Activated T-cell treated with anti-CD3 and anti-CD28 coated beads for 48 hours (primary cell): ENCODE data around the gene ME3.
"Not testable (repeated sequence)": the region's sequence is repeated elsewhere in the genome, so short reads cannot be mapped to it uniquely, and the experiment has no call there.

Experiments used
- DNase-seq: peaks from one replicate; pipeline ENCODE4 v3.0.0-alpha.2; 2020; ENCODE audit warnings: low read depth

The ME3 gene

GRCh38 chr11:86587264-86588193 lies 84.9 kb downstream of the ME3 start:
- no peak for DNase-seq

- no peak for DNase-seq
Measured at GRCh38 chr11:86586307-86586706, 86.1 kb downstream of the ME3 start.

DNA sequence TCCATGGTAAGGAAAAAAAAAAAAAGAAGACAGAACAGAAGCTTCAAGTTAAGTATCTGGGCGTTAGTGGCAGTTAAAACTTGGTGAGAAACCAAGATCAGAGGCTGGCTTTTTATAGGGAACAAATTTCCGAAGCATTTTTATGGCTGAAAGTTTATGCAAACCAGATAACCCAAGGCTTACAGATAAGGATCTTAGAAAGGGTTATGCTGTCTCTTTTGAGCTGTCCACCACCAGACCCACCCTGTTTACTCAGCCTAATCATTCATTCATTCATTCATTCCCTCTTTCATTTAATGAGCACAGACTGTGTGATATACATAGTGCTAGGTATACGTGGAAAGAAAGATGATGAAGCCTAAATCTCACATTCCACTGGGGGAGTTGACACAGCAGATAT lies 89.5 kb downstream of the ME3 start:
- DNase-seq: no peak

DNA sequence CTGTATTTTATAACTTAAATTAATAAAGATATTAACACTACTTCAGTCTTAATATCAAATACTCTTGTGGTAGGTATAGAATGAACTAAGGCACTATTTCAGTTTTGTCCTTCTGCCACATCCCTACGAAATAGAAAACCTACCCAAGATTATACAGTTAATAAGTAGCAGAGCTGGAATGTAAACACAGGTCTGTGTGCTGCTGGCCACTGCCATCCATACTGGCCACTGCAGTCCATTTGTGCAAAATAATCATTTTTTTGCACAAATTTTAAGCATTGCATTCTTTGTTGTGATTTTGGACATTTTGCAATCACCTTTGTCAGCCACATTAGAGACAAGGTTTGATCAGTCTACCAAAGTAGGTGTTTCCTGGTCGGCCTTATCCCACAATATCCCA lies 91.9 kb downstream of the ME3 start:
- no peak for DNase-seq

GRCh38 chr11:86579406-86579731 lies 93.0 kb downstream of the ME3 start:
- no peak for DNase-seq

DNA sequence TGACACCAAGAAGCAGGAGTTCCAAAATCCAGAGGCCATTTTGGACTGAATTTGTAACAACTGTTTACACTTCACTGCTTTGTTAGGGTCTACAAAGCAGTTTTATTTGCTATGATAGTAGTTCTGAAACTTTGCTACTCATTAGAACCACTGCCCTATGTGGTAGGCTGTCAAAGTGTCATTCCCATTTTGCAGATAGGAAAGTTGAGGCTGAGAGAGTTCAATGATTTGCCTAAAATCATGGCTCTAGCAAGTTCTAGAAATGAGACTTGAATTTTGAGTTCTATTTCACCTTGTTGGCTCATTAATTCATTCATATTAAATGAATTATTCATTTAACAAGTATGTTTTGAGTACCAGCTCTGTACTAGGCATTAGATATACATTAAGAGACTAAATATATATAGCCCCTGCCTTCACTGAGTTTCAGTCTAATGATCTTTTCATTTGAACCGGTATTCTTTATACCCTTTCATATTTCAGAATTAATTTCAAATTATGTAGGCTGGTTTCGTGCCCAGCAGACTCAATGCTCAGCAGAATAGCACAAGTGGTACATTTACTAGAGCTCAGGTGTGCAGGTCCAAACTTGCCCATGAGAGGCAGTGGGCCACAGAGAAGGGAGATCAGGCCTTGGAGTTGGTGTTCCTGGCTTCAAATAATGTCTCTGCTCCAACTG lies 93.5 kb downstream of the ME3 start:
- DNase-seq: no peak

GRCh38 chr11:86577644-86578636 lies 94.5 kb downstream of the ME3 start:
- DNase-seq: no peak

DNA sequence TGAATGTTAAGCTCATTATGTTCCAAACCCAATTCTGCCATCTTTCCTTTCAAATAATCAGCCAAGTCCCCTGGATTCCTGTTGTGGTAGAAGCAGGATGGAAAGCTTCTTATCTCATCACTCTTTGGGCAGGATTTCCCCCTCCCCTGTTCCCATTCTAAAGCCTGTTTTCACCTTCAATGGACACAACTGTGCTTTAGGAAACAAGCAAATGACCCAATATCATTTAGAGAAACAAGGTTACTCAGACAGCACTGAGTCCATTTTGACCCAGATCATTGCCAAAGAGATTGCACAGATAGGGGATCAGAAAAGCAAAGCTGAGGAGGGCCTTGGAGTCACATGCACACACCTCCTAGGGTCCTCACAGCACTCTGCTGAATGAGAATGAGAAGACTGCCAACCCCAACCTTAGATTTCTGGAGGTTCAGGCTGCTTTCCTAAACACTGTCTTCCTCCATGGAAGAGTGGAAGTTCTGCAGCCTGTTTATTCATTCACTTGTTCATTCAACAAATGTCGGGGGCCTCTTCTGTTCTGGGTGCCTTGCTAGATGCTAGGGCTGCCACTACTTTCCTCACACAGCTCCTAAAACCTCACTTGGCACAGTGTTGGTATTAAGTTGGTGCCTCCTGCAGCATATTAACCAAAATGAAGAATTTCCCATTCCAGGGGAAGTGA lies 95.3 kb downstream of the ME3 start:
- DNase-seq: no peak

DNA sequence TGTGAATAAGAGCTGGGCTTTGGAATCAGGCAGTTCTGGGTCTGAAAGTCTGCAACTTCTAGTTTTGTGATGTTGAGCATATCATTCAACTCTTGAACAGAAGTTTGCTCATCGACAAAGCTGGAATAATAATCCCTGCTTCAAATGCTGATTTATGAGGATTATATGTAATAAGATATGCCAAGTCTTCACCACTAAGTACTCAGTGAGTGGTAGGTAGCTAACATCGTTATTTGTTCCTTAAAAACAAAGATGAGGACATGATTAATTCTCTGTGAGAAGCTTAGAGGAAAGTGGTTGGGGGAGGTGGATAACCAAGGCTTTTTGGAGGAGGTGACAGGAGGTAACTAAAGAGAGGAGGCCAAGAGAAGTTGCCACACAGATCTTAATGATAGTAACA lies 96.5 kb downstream of the ME3 start:
- no peak for DNase-seq

DNA sequence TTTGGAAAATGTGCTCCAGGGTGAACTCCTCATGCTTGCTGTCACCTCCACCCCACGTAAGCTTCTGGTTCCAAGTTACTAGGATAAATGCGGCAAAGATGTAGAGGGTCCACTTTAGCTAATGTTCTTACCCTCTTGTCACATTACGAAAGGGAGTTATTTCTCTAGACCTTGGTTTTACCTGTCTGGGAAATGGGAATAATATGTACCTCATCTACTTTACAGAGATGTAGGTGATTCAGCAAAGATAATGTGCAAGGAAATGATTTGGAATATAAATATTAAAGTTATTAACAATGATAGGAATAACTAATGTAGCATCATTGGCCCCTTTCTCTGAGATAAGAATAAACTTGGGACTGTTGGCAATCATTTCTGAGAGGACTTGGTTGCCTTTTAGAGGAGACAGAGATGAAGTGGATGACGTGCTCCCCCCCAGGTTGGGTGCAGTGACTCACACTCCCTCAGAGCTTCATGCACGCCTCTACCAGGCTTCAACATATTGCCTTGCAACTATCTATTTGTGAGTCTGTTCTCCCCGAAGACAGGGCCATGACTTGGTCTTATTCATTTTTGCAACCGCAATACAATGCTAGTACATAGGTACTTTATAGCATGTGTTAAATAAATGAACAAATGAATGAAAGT lies 97.1 kb downstream of the ME3 start:
- DNase-seq: no peak

DNA sequence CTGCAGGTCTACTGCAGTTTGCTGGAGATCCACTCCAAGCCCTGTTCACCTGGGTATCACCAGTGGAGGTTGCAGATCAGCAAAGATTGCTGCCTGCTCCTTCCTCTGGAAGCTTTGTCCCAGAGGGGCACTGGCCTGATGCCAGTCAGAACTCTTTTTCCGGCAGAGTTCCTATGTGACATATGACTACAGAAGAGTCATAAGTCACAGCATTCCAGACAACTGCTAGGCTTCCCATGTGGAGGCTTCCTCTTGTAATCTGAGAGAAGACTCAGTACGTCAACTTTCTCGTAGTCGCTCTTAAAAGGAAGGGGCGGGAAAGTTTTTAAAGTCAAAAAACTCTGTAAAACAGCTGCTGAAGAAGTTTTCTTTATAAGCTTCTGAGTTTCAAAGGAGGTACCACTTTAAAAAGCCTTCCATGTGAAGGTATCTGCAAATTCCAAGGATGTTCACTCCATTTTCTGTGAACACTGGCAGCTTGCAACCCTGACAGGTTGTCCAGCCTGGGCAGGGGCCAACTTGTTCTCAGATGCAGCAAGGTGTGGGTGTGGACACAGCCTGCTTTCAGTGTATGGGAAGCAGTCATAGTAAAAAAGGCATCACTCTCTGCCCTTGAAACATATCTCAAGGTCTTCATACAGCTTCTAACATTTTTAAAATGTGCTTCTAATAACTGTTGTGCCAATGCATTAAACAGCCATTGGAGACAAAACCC lies 97.8 kb downstream of the ME3 start:
- DNase-seq: no peak

DNA sequence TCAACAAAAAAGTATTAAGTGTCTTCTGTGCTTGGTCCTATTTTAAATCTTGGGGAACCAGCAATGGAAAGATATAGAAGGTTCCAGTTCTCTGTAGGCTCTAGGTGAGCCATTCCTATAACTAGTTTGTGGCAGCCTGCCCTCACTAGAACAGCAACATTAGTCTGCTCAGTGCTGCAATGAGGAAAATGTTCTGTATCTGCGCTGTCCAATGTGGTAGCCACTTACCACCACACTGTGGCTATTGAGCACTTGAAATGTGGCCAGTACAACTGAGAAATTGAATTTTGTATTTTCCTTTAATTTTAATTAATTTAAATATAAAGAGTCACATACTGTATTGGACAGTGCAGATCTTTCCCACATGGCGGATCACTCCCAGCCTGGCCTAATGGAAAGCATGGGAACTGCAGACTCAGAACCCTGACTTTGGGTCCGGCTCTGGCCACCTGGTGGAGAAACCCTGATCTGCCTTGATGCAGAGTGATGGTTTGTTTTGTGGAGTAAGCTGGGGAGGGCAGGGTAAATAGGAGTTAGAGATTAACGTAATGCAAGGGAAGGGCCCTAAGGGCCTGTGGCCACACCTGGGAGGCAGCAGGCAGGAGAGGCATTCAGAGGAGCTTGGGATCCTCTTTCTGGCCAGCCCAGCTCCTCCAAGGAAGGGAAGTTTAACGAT lies 101.0 kb downstream of the ME3 start:
- no peak for DNase-seq

- no peak for DNase-seq
Measured at GRCh38 chr11:86570451-86570850, 102.0 kb downstream of the ME3 start.

- DNase-seq: no peak
Measured at GRCh38 chr11:86570020-86570419, 102.4 kb downstream of the ME3 start.

DNA sequence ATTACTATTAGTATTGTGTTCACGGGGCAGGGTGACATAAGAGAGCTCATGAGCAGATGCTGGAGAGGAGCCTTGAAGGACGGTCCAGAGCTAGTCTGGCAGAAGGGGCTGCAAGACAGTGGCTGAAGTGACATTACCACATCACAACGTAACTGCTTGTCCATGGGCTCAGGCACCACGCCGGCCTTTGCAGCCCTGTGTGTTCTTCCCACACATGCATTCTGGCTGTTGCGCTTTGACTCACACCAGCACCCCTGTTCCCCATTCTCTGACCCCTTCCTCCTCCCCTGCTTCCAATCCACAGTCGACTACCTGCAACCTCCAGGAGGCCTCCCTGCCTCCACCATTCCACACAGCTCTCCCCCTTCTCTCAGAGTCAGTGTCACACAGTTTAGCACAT lies 103.3 kb downstream of the ME3 start:
- no peak for DNase-seq

DNA sequence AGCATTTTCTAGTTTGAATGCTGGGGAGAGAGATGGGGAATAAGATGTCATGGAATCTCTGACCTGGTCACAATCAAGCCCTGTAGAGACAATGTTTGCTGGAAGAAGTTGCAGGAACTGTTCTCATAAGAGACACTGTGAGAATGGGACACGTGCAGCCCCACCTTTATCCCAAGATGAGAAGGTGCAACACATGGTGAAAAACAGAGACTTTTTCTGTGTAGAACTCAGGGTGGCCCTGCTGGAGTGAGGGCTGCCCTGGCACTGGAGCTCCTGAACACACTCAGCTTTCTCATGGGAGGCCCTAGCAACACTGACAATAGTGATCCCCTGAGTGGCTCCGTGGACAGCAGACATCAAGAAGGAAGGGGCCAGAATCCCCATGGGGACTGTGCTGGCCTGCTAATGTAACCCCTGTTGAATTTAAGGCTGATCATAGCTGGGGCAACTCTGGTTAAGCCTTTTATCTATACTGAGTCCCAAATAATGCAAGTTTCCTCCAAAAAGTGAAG lies 106.6 kb downstream of the ME3 start:
- DNase-seq: no peak

DNA sequence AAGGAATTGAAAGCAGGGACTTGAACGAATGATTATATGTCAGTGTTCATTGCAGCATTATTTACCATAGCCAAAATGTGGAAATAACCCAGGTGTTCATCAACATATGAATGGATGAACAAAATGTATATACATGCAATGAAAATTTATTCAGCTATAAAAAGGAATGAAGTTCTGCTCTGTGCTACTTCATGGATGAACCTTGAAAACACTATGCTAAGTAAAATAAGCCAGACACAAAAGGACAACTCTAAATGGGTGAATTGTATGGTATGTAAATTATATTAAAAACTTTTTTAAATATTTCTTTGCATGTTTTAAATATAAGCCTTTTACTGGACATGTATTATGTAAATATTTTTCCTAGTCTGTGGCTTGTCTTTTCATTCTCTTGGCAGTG lies 107.0 kb downstream of the ME3 start:
- no peak for DNase-seq

- DNase-seq: not testable (repeated sequence)
Measured at GRCh38 chr11:86562842-86563241, 109.6 kb downstream of the ME3 start.

GRCh38 chr11:86559311-86559945 lies 113.0 kb downstream of the ME3 start:
- no peak for DNase-seq
